Neural cell (in vitro differentiated cells): ENCODE results near the gene NUBPL. TPM values are rescaled to one million over a fixed set of nuclear protein-coding genes. Genes with fewer than 3 reads are reported as not detected.

Source experiments
- H2AFZ ChIP-seq: fragments of 200-600, 300-800 bp; sonication (generic), shearing (Covaris generic); 2 replicates; pipeline ENCODE4 v1.6.0; 2014; ENCODE audit warnings: low read depth, mild to moderate bottlenecking, antibody characterized with exemption, low read length, moderate library complexity
- H3F3A ChIP-seq: fragments of 200-600 bp; shearing (Covaris generic); 2 replicates; pipeline ENCODE4 v1.6.1; 2016; ENCODE audit warnings: mild to moderate bottlenecking, moderate library complexity, mixed read lengths, antibody characterized with exemption, low read length; ENCODE audit not compliant: insufficient read depth, poor library complexity, severe bottlenecking
- H3K27ac ChIP-seq: fragments of 200-600, 300-800 bp; sonication (generic), shearing (Covaris generic); 2 replicates; pipeline ENCODE4 v1.5.1; 2014; ENCODE audit warnings: mild to moderate bottlenecking, low read length, moderate library complexity
- H3K27me3 ChIP-seq: fragments of 300-800, 200-600 bp; sonication (generic), shearing (Covaris generic); 2 replicates; pipeline ENCODE4 v1.6.0; 2014; ENCODE audit warnings: mild to moderate bottlenecking, low read depth, low read length, moderate library complexity; ENCODE audit not compliant: insufficient read depth
- H3K36me3 ChIP-seq: fragments of 300-800, 200-600 bp; sonication (generic), shearing (Covaris generic); 2 replicates; pipeline ENCODE4 v1.5.1; 2014; ENCODE audit warnings: mild to moderate bottlenecking, antibody characterized with exemption, low read length, moderate library complexity; ENCODE audit not compliant: insufficient read depth
- H3K4me2 ChIP-seq: fragments of 300-800, 200-600 bp; sonication (generic), shearing (Covaris generic); 2 replicates; pipeline ENCODE4 v1.6.0; 2014; ENCODE audit warnings: mild to moderate bottlenecking, low read length
- H3K4me3 ChIP-seq: fragments of 300-800, 200-600 bp; sonication (generic), shearing (Covaris generic); 2 replicates; pipeline ENCODE4 v1.5.1; 2014; ENCODE audit warnings: mild to moderate bottlenecking, low read length, moderate library complexity
- H3K79me2 ChIP-seq: fragments of 200-600 bp; shearing (Covaris generic); replicated peaks from 2 replicates; pipeline ENCODE4 v1.6.0; 2014; ENCODE audit warnings: mild to moderate bottlenecking, low read length, moderate library complexity; ENCODE audit not compliant: insufficient read depth
- H3K9ac ChIP-seq: fragments of 300-800, 200-600 bp; sonication (generic), shearing (Covaris generic); 2 replicates; pipeline ENCODE4 v1.6.1; 2016; ENCODE audit warnings: mild to moderate bottlenecking, low read length, mixed read lengths
- H3K9me2 ChIP-seq: fragments of 200-600 bp; shearing (Covaris generic); 2 replicates; pipeline ENCODE4 v1.6.1; 2016; ENCODE audit warnings: mild to moderate bottlenecking, low read length, mixed read lengths; ENCODE audit not compliant: insufficient read depth
- H3K9me3 ChIP-seq: fragments of 200-600, 300-800 bp; sonication (generic), shearing (Covaris generic); 2 replicates; pipeline ENCODE4 v1.6.1; 2016; ENCODE audit warnings: mild to moderate bottlenecking, mixed run types, low read length, moderate library complexity, mixed read lengths
- H4K20me1 ChIP-seq: fragments of 200-600 bp; shearing (Covaris generic); 2 replicates; pipeline ENCODE4 v1.6.1; 2016; ENCODE audit warnings: mild to moderate bottlenecking, mixed run types; ENCODE audit not compliant: insufficient read depth
- CTCF ChIP-seq: fragments of 450-650 bp; IDR thresholded peaks from 2 replicates; pipeline ENCODE4 v1.5.1; 2014; ENCODE audit warnings: antibody characterized with exemption, mild to moderate bottlenecking, moderate library complexity; ENCODE audit not compliant: poor library complexity, severe bottlenecking
- EP300 ChIP-seq: fragments of 450-650 bp; conservative IDR thresholded peaks from 2 replicates; pipeline ENCODE4 v1.6.1; 2014; ENCODE audit warnings: antibody characterized with exemption, mild to moderate bottlenecking, moderate library complexity; ENCODE audit not compliant: poor library complexity, severe bottlenecking
- EZH2 ChIP-seq: fragments of 200-600, 300-800 bp; shearing (Covaris generic), sonication (generic); IDR thresholded peaks from 2 replicates; pipeline ENCODE4 v1.6.1; 2014; ENCODE audit warnings: antibody characterized with exemption, low read length, borderline replicate concordance, mild to moderate bottlenecking; ENCODE audit not compliant: insufficient read depth, poor library complexity, severe bottlenecking
- MXI1 ChIP-seq: fragments of 450-650 bp; conservative IDR thresholded peaks from 2 replicates; pipeline ENCODE4 v1.6.1; 2014; ENCODE audit warnings: antibody characterized with exemption, mild to moderate bottlenecking; ENCODE audit not compliant: poor library complexity, severe bottlenecking
- POLR2AphosphoS5 ChIP-seq: IDR thresholded peaks from 2 replicates; pipeline ENCODE4 v1.6.1; 2012
- RAD21 ChIP-seq: fragments of 450-650 bp; conservative IDR thresholded peaks from 2 replicates; pipeline ENCODE4 v1.6.1; 2014; ENCODE audit warnings: antibody characterized with exemption, mild to moderate bottlenecking, moderate library complexity
- REST ChIP-seq: IDR thresholded peaks from 2 replicates; pipeline ENCODE4 v1.6.1; 2012; ENCODE audit warnings: borderline replicate concordance
- SMC3 ChIP-seq: fragments of 450-650 bp; conservative IDR thresholded peaks from 2 replicates; pipeline ENCODE4 v1.6.1; 2014; ENCODE audit warnings: antibody characterized with exemption, mild to moderate bottlenecking, moderate library complexity; ENCODE audit not compliant: poor library complexity
- TAF1 ChIP-seq: IDR thresholded peaks from 2 replicates; pipeline ENCODE4 v1.6.1; 2012; ENCODE audit warnings: low read depth
- polyA plus RNA-seq: library from polyadenylated mRNA; depleted of rRNA; stranded (reverse); fragments of >200 nt; gene quantifications from 2 replicates; pipeline ENCODE4 v1.2.3, GENCODE V29; 2014

The NUBPL gene
- polyA plus RNA-seq, 1 donor from 2014 or later = 3.1 TPM

GRCh38 chr14:31660191-31660590 is 99.0 kb downstream of the NUBPL start:
- Histone ChIP-seq H3K9me2 (no peaks in the 10 kb centered on the region), H3K36me3 (no peaks in the 10 kb centered on the region), H3K79me2 (no peaks in the 10 kb centered on the region), H3K9ac (no peak overlapping the region), H3K9me3 (no peaks in the 10 kb centered on the region), H2AFZ (no peak overlapping the region), H3K27me3 (no peaks in the 10 kb centered on the region), H4K20me1 (no peaks in the 10 kb centered on the region), H3F3A (no peaks in the 10 kb centered on the region), H3K27ac (no peak overlapping the region), H3K4me2 (no peak overlapping the region), H3K4me3 (no peak overlapping the region)
- TF ChIP-seq TAF1 (no peak), MXI1 (no peak), CTCF (no peak), RAD21 (no peak), REST (no peak), EP300 (no peak), POLR2AphosphoS5 (no peak), SMC3 (no peak), EZH2 (no peak)

GRCh38 chr14:31660728-31661127 is 99.5 kb downstream of the NUBPL start:
- Histone ChIP-seq H3K27me3 (no peaks in the 10 kb centered on the region), H3K79me2 (no peaks in the 10 kb centered on the region), H3K4me2 (no peak overlapping the region), H3K27ac (no peak overlapping the region), H3K9ac (no peak overlapping the region), H4K20me1 (no peaks in the 10 kb centered on the region), H3K4me3 (no peak overlapping the region), H3K9me3 (no peaks in the 10 kb centered on the region), H2AFZ (no peak overlapping the region), H3K9me2 (no peaks in the 10 kb centered on the region), H3F3A (no peaks in the 10 kb centered on the region), H3K36me3 (no peaks in the 10 kb centered on the region)
- TF ChIP-seq CTCF (no peak), MXI1 (no peak), EP300 (no peak), REST (no peak), SMC3 (no peak), POLR2AphosphoS5 (no peak), EZH2 (no peak), RAD21 (no peak), TAF1 (no peak)
